ENCODE results near the gene B4GALT6. TPM values are rescaled to one million over a fixed set of nuclear protein-coding genes. Genes with fewer than 3 reads are reported as not detected.

Gene B4GALT6
- total RNA-seq, 4 donors from 2014 or later: 5.0 to 20.7 (median 6.0) TPM

DNA sequence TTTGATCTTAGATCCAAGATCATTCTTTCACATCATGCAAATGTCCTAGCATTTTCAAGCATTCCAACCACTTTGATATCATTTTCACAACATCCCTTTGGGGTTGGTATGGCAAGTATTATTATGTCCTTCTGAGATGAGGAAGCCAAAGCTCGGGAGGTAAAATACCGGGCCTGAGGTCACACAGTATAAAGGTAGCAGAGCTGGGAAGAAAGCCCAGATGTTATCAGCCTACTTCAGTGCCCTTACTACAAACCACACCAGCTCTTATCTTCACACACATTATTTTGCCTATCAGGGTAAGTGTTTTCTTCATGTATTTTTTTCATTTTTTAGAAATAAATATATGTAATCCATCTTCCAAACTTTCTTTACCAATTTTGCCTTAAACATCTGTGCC lies 4.2 kb upstream of the B4GALT6 start:
- no peak overlapping the region for H3K4me3 ChIP-seq
- no peak for DNase-seq
- no peaks in the 10 kb centered on the region for H3K36me3 ChIP-seq
- peaks cover 0 to 11% (median 3%) of the 10 kb centered on the region in 4 donors for H3K4me1 ChIP-seq
- TF ChIP-seq CTCF (IDR thresholded peaks at IDR 0.05) (no peak), POLR2A (IDR thresholded peaks at IDR 0.05) (no peak)
- H3K27ac ChIP-seq: no peak overlapping the region
- no peaks in the 10 kb centered on the region for H3K27me3 ChIP-seq
- H3K9me3 ChIP-seq: no peaks in the 10 kb centered on the region

DNA sequence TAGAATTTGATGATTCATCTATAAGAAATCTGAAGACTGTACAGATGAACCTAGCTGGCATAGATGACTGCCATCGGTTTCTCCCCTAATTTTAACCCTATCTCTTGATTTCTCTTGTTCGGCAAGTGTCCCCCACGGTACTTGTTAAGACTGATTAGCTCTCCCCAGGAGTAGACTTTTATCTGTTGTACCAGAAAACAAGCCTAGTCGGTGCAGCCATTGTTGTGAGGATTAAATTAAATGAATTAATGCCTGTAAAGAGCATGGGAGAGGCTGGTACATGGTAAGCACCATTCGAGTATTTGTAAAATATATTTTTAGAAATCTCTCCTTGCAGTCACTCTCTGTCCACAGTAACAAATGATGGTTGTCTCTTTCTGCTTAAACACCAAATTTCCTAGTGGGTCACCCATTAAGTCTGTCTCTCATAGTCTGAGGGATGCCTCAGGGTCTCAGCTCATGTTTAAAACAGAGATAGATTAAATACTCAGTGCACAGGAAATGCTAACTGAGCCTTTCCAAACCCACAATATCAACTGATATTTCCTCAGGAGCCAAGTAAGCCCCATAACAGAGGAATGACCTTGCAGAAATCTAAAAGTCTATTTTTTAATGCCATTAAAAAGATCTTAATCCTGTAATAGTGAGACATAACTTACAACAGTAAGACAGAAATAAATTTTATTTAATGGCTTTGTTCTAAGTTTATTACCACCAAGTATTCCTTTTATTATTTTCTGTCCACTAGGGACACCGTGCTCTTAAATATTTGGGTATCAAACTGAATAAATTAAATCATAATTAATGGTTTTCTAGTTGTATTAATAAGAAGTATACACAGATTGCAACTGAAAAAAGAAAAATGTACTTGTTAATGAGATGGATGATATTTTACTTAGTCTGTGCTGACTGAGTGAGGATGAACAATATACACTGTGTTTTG lies 2.9 kb upstream of the B4GALT6 start:
- no peaks in the 10 kb centered on the region for H3K27me3 ChIP-seq
- no peak overlapping the region for H3K27ac ChIP-seq
- peaks cover 0 to 11% (median 5%) of the 10 kb centered on the region in 4 donors for H3K4me1 ChIP-seq
- TF ChIP-seq CTCF (IDR thresholded peaks at IDR 0.05) (no peak), POLR2A (IDR thresholded peaks at IDR 0.05) (no peak)
- DNase-seq: no peak
- no peak overlapping the region for H3K4me3 ChIP-seq
- H3K9me3 ChIP-seq: no peaks in the 10 kb centered on the region
- H3K36me3 ChIP-seq: no peaks in the 10 kb centered on the region

- no peaks in the 10 kb centered on the region for H3K27me3 ChIP-seq
- no peak for DNase-seq
- H3K36me3 ChIP-seq: no peaks in the 10 kb centered on the region
- H3K27ac ChIP-seq: no peak overlapping the region
- H3K4me1 ChIP-seq: peaks cover 0 to 11% (median 5%) of the 10 kb centered on the region in 4 donors
- no peaks in the 10 kb centered on the region for H3K9me3 ChIP-seq
- TF ChIP-seq CTCF (IDR thresholded peaks at IDR 0.05) (no peak), POLR2A (IDR thresholded peaks at IDR 0.05) (no peak)
- no peak overlapping the region for H3K4me3 ChIP-seq
Observed at GRCh38 chr18:31686572-31686971, 2.2 kb upstream of the B4GALT6 start.

DNA sequence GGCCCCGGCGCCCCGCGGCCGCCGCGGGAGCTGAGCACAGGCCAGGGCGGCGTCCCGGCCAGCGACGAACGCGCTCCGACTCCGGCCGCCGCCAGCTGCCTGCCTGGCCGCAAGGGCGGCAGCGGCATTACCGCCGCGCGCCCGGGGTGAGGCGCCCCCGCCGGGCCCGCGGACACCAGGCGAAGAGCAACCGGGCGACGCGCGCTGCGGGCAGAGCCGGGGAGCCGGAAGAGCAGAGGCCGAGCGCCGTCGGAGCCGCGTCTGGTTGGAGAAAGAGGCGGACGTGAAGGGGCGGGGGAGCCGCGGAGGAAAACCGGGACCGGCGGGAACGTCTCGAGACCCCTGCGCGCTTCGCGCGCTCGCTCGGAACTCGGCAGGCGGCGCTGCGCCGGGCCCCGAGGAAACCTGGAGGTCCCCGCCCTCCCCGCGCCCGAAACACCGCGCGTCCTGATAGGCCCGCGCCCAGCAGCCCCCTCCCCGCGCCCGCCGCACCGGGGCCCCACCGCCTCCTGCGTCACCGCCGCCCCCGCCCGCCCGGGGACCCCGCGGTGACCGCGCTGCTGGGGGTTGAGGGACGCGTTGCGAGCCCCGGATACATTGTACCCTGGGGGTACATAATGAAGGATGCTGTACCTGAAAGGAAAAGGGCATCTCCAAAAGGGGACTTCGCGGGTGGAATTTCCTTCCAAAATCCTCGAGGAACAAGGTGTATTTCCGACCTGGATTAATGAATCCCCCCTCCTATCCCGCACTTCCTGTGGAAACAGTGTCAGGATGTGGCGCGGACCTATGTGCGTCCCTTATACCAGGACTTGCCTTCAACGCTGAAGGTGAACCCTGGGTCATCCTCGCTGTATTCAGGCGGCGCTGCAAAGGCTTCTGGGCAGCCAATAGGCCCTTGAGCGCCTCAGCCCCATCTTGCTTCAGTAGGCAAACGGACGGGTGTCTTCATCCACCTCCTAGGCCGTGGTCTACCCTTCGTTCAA lies 1.0 kb upstream of the B4GALT6 start:
- peak overlapping the region; percentile 42 to 90 (median 80) for H3K27ac ChIP-seq
- DNase-seq: peak; percentile 17 to 86 (median 77)
- TF ChIP-seq CTCF (IDR thresholded peaks at IDR 0.05): peak in 4 of 6 experiments; percentile 28 to 73 (median 67)
- TF ChIP-seq POLR2A (IDR thresholded peaks at IDR 0.05): peak; percentile 43 to 69
- H3K4me3 ChIP-seq: peak overlapping the region; percentile 49 to 80 (median 66)
- H3K27me3 ChIP-seq: no peaks in the 10 kb centered on the region
- H3K36me3 ChIP-seq: no peaks in the 10 kb centered on the region
- no peaks in the 10 kb centered on the region for H3K9me3 ChIP-seq
- H3K4me1 ChIP-seq: peaks cover 0 to 11% (median 5%) of the 10 kb centered on the region in 4 donors

DNA sequence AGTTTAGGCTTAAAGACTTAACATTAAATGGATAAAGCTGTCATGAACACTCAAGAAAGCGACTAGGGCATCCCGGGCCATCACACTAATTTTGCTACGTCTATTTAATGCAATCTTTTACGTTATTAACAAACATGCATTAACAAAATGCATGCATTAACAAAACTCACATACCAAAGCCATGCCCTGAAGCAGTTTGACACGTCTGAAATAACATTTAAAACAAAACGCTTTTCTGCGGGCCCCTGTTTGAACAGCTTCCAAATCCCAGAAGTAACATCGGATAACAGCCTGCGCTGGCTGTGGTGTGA lies 458 bp downstream of the B4GALT6 start:
- Histone ChIP-seq H3K4me3 (peak overlapping the region in 3 of 4 donors; percentile 37 to 80 (median 77)), H3K27ac (peak overlapping the region in 3 of 4 donors; percentile 17 to 90 (median 89)), H3K9me3 (no peaks in the 10 kb centered on the region), H3K27me3 (no peaks in the 10 kb centered on the region), H3K36me3 (no peaks in the 10 kb centered on the region), H3K4me1 (peaks cover 0 to 14% (median 5%) of the 10 kb centered on the region in 4 donors)
- DNase-seq: no peak
- TF ChIP-seq CTCF (IDR thresholded peaks at IDR 0.05): no peak
- TF ChIP-seq POLR2A (IDR thresholded peaks at IDR 0.05): no peak
